Measurements from ENCODE around the gene MZT2B. TPM values are rescaled to one million over a fixed set of nuclear protein-coding genes. Genes with fewer than 3 reads are reported as not detected.

Gene MZT2B, protein sequence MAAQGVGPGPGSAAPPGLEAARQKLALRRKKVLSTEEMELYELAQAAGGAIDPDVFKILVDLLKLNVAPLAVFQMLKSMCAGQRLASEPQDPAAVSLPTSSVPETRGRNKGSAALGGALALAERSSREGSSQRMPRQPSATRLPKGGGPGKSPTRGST
- 265 to 474 TPM (median 469 TPM) in 5 replicates for total RNA-seq (2022; extraction: Qiagen RNA extraction)

DNA sequence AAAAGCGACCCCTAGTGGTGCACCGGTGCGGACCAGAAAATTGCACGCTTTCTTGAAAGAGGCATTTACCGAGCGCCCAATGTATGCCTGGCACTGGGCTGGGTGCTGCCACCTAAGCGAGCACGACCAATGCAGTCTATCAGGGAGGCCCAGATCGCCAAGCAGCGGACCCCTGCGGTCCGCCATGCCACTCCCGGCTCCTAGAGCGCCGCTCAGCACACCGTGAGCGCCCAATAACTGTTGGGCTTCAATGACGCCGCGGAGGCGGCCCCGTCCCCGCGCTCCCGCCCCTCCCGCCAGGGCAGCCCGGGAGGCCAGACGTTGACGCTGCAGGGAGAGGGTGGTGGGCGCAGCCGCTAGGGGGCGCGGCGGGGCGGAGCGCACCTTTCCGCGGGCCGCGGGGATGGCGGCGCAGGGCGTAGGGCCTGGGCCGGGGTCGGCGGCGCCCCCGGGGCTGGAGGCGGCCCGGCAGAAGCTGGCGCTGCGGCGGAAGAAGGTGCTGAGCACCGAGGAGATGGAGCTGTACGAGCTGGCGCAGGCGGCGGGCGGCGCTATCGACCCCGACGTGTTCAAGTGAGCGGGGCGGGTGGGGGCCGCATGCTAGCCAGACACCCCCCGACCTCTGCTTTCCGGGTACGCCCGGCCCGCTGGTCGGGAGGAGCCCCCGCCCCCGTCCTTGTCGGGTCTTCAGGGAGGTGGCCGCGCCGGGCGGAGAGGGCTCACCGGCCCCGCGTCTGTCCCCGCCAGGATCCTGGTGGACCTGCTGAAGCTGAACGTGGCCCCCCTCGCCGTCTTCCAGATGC lies at the start of gene MZT2B:
Gene MZT2B, plus strand, starts transcription at position 383 of the 803 bp plus-strand sequence. Its CDS starts 21 bp downstream, at position 404.

DNA sequence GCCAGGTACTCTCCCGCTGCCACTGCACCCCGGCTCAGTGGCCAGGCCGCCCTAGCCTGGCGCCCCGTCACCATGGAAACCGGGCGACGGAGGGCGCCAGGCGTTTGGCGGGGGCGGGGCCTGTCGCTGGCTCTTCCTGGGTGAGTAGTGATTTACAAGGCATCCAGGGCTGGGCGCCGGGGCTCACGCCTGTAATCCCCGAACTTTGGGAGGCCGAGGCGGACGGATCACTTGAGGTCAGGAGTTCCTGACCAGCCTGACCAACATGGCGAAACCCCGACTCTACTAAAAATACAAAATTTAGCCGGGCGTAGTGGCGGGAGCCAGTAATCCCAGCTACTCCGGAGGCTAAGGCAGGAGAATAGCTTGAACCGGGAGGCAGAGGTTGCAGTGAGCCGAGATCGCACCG lies 37.1 kb upstream of the MZT2B start, which contains the start of gene CCDC74B:
Gene CCDC74B, minus strand, starts transcription at position 107 of the 409 bp plus-strand sequence. CDS start 116 bp downstream, outside the sequence.

DNA sequence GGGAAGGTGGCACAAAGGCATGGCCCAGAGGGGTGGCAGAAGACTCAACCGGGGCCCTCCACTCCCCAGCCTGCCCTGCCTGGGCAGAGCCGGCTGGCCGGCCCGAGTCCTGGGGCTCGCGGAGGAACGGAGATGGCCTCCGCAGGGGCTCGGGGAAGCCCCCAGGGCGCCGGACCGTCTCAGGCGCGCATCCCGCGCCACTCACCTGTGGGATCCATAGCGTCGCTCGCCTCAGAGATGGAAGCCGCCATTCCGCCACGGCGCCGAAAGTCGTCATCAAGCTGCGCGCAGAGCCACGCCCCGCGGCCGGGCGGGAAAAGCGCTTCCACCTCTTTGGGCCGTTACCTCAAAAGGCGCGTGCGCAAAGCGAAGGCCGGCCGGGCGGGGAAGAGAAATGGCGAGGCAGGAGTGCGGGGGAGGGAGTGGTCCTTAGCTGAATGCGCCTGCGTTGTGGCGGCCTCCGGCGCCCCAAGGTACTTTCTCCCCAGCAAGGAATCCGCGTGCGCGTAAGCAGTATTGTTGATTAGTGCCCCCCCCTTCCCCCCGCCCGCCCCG lies 660 bp upstream of the MZT2B start, which contains the start of gene SMPD4:
Gene SMPD4, minus strand, starts transcription at position 278 of the 555 bp plus-strand sequence. CDS start 5,010 bp downstream, outside the sequence.

DNA sequence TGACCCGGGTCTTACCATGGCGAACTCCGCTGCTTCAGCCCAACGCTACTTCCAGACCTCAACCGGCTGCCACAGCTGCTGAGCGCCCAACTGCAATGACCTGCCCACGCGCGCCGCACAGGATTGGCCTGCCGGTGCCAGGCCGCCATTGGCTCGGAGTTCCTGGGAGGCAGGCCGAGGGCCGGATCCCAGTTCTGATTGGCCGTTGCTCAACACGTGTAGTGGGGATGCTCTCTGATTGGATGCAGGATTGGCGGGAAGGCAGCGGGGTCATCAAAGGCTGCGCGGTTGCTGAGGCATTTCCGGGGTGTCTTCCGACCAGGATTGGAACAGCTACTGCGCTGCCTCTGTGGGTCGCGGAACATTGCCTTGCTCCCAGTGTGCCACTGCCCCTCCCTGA lies 16.3 kb downstream of the MZT2B start, which contains the start of gene TUBA3E:
Gene TUBA3E, minus strand, starts transcription at position 97 of the 400 bp plus-strand sequence. Its CDS starts 79 bp downstream, at position 18.

Other genes with a start within 250 kb of the MZT2B start
- gene RAB6C, start 202.6 kb upstream of the MZT2B start, total RNA-seq (2022; extraction: Qiagen RNA extraction), result not detected in 5 replicates
- gene POTEF, start 53.0 kb upstream of the MZT2B start, total RNA-seq (2022; extraction: Qiagen RNA extraction), result not detected in 5 replicates
- gene CCDC74B, start 37.1 kb upstream of the MZT2B start, total RNA-seq (2022; extraction: Qiagen RNA extraction), result 4.2 to 6.8 TPM (median 6.2 TPM) in 5 replicates
- gene SMPD4, start 660 bp upstream of the MZT2B start, total RNA-seq (2022; extraction: Qiagen RNA extraction), result 72.4 to 84.4 TPM (median 82.4 TPM) in 5 replicates
- 5.2 to 8.8 TPM (median 6.9 TPM) in 5 replicates for gene TUBA3E, start 16.2 kb downstream of the MZT2B start, total RNA-seq (2022; extraction: Qiagen RNA extraction)
- 140 to 169 TPM (median 159 TPM) in 5 replicates for gene IMP4, start 160.6 kb downstream of the MZT2B start, total RNA-seq (2022; extraction: Qiagen RNA extraction)
- gene PTPN18, start 173.8 kb downstream of the MZT2B start, total RNA-seq (2022; extraction: Qiagen RNA extraction), result 28.5 to 31.5 TPM (median 30.7 TPM) in 5 replicates

Measured in A549 treated with AZD2906 at 1 μM for 4 hours (cell line).